B cell (primary cell): Measurements from ENCODE around the gene CAPN11.

Experiments
- CTCF ChIP-seq: fragments of 200-600 bp; IDR thresholded peaks from one replicate; pipeline ENCODE4 v1.8.0; 2022; ENCODE audit warnings: antibody characterized with exemption, mild to moderate bottlenecking
- EZH2 ChIP-seq: IDR thresholded peaks from 2 replicates; pipeline ENCODE4 v1.6.1; 2012; ENCODE audit warnings: borderline replicate concordance, low read depth, mild to moderate bottlenecking, moderate library complexity, low read length; ENCODE audit not compliant: insufficient read depth, poor library complexity, severe bottlenecking

GRCh38 chr6:44129841-44130322 is 28.7 kb upstream of the CAPN11 start:
- TF ChIP-seq CTCF (no peak), EZH2 (no peak)
